ENCODE data around the gene UBE2J2.

DNA sequence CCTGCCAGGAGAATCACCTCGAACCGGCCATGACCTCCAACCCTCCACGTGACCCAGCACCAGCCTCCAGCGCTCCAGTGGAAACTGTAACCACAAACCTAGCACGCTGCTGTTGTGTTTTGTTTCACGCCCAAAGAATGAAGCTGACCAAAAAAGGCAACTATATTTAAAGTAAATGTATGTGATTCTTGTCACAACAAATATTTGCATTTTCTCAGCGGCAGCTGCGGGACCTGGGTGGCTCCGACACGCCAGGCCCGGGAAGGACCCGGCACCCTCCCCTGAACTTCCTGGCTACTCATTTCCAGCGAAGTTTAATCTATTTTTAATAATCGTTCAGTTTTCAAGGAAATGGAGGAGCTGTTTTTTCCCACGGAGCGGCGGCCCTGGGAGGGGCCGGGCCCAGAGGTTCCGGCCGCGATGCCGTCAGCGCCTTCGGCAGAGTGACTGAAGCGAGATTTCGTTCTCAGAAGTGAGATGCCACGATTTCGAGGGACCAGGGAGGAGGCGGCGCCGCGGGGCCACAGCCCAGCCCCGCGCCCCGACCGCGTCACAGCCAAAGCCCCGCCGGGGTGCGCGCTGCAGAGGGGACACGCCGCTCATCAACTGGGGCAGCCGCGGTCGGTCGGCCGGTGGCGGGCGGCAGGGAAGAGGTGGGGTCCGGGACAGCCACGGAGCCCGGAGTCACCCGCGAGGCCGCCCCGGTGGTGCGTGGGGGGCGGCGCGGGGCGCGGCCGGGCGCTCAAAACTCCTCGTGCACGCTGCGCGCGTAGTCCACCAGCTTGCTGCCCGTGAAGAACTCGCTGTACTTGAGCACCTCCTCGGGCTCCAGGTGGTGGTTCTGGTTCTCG is 56.7 kb downstream of the UBE2J2 start:
- TF ChIP-seq, protein P1, sequence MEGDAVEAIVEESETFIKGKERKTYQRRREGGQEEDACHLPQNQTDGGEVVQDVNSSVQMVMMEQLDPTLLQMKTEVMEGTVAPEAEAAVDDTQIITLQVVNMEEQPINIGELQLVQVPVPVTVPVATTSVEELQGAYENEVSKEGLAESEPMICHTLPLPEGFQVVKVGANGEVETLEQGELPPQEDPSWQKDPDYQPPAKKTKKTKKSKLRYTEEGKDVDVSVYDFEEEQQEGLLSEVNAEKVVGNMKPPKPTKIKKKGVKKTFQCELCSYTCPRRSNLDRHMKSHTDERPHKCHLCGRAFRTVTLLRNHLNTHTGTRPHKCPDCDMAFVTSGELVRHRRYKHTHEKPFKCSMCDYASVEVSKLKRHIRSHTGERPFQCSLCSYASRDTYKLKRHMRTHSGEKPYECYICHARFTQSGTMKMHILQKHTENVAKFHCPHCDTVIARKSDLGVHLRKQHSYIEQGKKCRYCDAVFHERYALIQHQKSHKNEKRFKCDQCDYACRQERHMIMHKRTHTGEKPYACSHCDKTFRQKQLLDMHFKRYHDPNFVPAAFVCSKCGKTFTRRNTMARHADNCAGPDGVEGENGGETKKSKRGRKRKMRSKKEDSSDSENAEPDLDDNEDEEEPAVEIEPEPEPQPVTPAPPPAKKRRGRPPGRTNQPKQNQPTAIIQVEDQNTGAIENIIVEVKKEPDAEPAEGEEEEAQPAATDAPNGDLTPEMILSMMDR (IDR thresholded peaks at IDR 0.05): no peak
- no peak for TF ChIP-seq POLR2A (IDR thresholded peaks at IDR 0.05)
- no peak for TF ChIP-seq POLR2AphosphoS5 (IDR thresholded peaks at IDR 0.05; ENCODE audit: insufficient read depth in 1 of 2, low read depth in 1 of 2)
